Measurements from ENCODE around the gene KCTD8.

KCTD8 gene

GRCh38 chr4:44162538-44163270, 285.9 kb downstream of the KCTD8 start:
- DNase-seq (ENCODE audit: low read depth): no peak

GRCh38 chr4:44161756-44162155, 286.9 kb downstream of the KCTD8 start:
- no peak for DNase-seq (ENCODE audit: low read depth)

DNA sequence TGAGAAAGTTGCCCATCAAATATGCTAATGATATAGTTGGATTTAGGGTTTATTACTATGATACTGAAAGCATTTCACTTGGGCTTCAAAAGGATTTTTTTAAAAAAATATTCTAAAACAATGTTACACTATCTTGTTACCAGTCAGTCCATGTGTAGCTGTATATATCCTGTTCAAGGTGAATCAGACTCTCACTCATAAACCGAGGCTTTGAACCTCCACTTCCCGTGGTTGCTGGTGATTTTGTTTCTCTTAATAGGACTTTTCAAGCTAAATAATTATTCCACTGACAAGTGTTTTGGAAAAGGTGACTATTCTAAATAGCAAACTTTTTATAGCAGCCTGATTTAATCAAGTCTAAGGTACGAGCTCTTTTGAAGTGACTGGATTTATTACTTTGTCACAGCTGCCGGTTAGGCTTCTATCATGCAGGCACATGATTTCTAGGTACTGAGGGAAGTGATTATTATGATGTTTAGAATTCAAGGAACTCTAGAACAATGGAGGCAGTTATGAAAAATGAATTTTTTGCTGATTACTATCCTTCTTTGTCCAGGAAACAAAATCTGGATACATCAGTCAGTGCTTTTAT, 287.7 kb downstream of the KCTD8 start:
- DNase-seq (ENCODE audit: low read depth): no peak

- DNase-seq (ENCODE audit: low read depth): no peak
Measured at GRCh38 chr4:44159991-44160390, 288.6 kb downstream of the KCTD8 start.

GRCh38 chr4:44157611-44158277, 290.9 kb downstream of the KCTD8 start:
- no peak for DNase-seq (ENCODE audit: low read depth)

GRCh38 chr4:44150091-44150576, 298.5 kb downstream of the KCTD8 start:
- no peak for DNase-seq (ENCODE audit: low read depth)

GRCh38 chr4:44149282-44149681, 299.3 kb downstream of the KCTD8 start:
- DNase-seq (ENCODE audit: low read depth): no peak

DNA sequence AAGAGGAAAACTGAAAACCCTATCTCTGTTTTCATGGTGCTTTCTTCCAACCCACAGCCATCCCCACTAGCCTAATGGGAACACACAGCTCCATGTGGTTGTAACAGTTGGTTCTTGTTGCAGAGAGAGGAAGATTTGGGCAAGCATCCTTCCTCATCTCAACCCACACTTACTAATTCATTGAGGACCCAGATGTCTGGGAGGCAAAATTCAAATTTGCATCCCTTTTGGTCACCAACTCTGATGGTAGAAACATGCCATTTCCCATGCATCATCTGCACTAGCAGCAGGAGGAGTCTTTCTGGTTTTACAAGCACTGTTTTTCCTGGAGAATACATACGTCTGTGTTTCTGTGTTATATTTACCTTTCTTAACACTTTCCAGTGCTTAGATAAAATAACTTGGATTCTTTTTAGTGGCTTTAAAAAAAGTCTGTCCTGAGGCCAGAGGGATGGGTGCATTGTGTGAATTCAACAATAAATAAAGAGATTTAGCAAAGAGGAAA, 301.0 kb downstream of the KCTD8 start:
- no peak for DNase-seq (ENCODE audit: low read depth)

- no peak for DNase-seq (ENCODE audit: low read depth)
Measured at GRCh38 chr4:44146516-44146915, 302.1 kb downstream of the KCTD8 start.

- no peak for DNase-seq (ENCODE audit: low read depth)
Measured at GRCh38 chr4:44145868-44146267, 302.7 kb downstream of the KCTD8 start.

GRCh38 chr4:44132526-44132925, 316.1 kb downstream of the KCTD8 start:
- no peak for DNase-seq (ENCODE audit: low read depth)
